ENCODE measurements around the gene ZNF749.
A peak's percentile ranks its signal among the peaks of the same experiment; 100 is the strongest.

Gene ZNF749

GRCh38 chr19:57435062-57435978 is at the start of gene ZNF749:
Gene ZNF749, plus strand, starts transcription at chr19:57435325. Its CDS starts 254 bp downstream, at chr19:57435579.
- peak; percentile 97 for DNase-seq (ENCODE audit: insufficient read length, low spot score)
- FAIRE-seq = peak; percentile 98

DNA sequence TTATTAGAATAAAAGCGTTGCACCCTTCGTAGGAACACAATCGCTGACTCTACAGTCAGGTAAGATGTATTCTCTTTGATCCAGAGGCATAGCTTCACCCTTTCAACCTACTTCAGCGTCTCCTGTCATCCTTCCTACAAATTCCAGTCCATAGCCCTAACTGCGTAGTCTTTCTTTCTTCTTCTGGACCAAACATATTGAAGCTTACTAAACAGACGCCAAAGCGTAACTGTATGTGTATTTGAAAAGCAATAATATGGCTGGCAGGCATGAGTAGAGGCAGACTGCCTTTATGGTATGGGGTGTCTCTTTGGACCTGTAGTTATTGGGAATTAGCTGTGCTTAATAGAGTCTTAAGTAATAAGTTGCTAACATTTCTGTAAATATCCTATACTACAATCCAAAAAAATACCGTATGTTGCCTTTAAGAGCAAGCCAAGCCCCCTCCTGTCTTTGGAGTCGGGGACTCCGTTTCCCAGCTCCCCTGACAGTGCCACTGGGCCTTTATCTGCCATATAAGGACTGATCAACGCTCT is 45.9 kb upstream of the ZNF749 start:
- FAIRE-seq = no peak
- no peak for DNase-seq (ENCODE audit: insufficient read length, low spot score)

DNA sequence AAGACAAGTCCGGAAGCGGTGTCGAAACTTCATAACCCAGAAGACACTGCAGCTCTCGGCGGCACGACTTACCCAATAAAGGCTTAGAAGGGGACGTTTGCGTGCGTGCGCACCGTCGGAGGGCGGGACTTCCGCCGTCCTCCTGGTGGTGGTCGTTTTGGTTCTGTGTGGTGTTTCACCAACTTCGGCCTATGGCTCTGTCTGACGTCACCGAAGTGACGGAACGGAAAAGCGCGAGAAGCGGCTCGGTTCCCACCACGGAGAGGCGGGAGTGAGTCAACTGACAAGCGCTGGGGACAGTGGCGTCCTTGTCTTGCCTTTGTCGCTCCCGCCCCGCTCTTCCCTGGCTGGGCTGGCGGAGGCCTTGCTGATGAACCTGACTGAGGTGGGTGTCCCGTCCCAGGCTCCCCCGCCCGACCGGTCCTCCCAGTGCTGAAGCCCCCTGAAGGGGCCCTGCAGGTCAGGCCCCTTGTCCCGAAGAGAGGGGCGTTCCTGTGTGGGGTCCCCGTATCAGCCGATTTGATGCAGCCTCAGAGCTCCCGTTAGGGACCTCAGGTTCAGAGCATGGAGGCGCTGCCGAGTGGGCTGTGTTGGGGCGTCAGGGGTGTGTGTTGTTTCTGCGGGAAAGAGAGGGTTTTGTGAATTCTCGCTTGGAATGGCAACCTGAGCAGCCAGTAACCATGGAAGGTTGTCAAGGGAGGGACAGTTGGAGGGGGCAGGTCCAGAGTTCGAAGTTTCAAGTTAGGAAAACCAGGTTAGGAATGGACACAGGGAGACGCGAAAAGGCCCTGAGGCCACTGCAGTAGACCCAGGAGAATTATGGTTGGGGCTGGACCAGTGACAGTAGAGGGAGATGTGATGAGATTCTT is 45.2 kb upstream of the ZNF749 start, which contains the start of gene ZNF548:
Gene ZNF548 (plus strand): TSS at position 125 of the 869 bp plus-strand sequence. CDS start 246 bp downstream, at position 371.
- DNase-seq (ENCODE audit: insufficient read length, low spot score) (peak; percentile 96), FAIRE-seq (peak; percentile 97)

DNA sequence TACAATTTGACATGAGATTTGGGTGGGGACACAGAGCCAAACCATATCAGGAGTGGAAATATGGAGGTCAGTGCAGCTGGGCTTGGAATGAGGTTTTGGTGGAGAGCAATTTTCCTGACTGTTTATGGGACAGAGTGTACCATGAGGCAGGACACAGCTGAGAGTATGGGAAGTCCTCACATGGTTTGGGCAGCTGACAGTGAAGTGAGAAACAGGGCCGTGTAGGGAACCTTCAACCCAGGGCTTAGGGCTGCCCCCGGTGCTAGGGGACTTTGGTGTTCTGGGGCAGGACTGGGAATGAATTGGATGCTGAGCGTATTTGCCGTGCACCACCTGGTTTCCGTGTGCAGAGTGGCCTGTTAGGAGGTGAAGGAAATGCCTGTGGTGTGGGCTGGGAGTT is 39.4 kb upstream of the ZNF749 start:
- FAIRE-seq (no peak), DNase-seq (ENCODE audit: insufficient read length, low spot score) (no peak)

- DNase-seq (ENCODE audit: insufficient read length, low spot score) (no peak), FAIRE-seq (no peak)
These were observed 36.3 kb upstream of the ZNF749 start for GRCh38 chr19:57398868-57399267.

GRCh38 chr19:57403737-57404563 is 31.2 kb upstream of the ZNF749 start:
- peak; percentile 40 for FAIRE-seq
- no peak for DNase-seq (ENCODE audit: insufficient read length, low spot score)

GRCh38 chr19:57406516-57407123 is 28.5 kb upstream of the ZNF749 start:
- DNase-seq (ENCODE audit: insufficient read length, low spot score) = peak; percentile 51
- FAIRE-seq = peak; percentile 58

- FAIRE-seq = peak; percentile 92
These were observed 24.1 kb upstream of the ZNF749 start, which contains the start of gene ZNF17 for GRCh38 chr19:57410877-57411671. Gene ZNF17, plus strand, starts transcription at chr19:57411161. Its CDS starts 2,455 bp downstream, at chr19:57413616.

GRCh38 chr19:57419439-57419838 is 15.7 kb upstream of the ZNF749 start:
- no peak for DNase-seq (ENCODE audit: insufficient read length, low spot score)
- FAIRE-seq = peak; percentile 20

More at GRCh38 chr19:57410877-57411671, 24.1 kb upstream of the ZNF749 start, which contains the start of gene ZNF17:
- DNase-seq (ENCODE audit: insufficient read length, low spot score) = peak; percentile 97

DNA sequence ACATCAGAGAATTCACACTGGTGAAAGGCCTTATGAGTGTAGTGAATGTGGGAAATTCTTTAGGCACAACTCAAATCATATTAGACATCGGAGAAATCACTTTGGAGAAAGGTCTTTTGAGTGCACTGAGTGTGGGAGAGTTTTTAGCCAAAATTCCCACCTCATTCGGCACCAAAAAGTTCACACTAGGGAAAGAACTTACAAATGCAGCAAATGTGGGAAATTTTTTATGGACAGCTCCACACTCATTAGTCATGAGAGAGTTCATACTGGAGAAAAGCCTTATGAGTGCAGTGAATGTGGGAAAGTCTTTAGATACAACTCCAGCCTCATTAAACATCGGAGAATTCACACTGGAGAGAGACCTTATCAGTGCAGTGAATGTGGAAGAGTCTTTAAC is 14.1 kb upstream of the ZNF749 start:
- DNase-seq (ENCODE audit: insufficient read length, low spot score) (no peak), FAIRE-seq (no peak)

GRCh38 chr19:57434386-57435061 is 601 bp upstream of the ZNF749 start:
- FAIRE-seq = no peak

DNA sequence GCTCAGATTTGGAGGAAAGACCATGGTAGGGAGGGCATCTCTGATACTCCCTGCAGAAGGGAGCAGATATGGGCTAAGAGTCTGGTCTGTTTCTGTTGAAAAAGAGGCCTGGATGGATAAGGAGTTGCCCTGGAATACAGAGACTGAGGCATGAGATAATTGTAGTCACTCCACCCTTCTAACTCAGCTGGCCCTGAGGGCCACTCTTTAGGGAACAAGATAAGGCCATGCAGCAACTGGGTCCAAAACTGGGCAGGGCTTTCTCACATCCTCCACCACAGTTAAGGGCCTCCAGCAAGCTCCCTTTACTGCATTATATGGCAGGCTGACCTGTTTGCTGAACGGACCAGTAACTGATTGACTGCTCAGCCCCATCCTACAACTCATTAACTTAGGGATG is 1.3 kb downstream of the ZNF749 start:
- DNase-seq (ENCODE audit: insufficient read length, low spot score) = no peak
- FAIRE-seq = no peak

More at GRCh38 chr19:57434386-57435061, 601 bp upstream of the ZNF749 start:
- peak; percentile 20 for DNase-seq (ENCODE audit: insufficient read length, low spot score)

- DNase-seq (ENCODE audit: insufficient read length, low spot score) (no peak), FAIRE-seq (peak; percentile 62)
These were observed 2.8 kb downstream of the ZNF749 start for GRCh38 chr19:57437931-57438330.

DNA sequence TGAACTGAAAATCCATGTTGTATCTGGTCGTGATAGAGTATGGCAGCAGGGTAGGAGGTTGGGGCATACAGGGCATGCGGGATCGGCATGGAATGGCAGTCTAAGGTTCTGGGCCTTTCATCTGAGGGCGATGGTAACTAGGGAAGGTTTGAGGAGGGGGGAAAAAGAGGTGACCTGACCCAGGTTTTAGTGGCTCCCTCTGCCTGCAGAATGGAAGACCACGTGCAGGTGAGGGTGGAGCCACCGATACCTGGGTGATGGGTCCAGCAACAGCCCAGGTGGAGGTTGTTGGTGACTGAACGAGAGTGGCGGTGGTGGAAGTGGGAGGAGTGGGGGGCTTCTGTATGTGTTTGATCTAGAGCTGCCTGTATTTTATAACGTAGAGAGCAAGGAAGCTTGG is 3.8 kb downstream of the ZNF749 start:
- FAIRE-seq = no peak
- no peak for DNase-seq (ENCODE audit: insufficient read length, low spot score)

DNA sequence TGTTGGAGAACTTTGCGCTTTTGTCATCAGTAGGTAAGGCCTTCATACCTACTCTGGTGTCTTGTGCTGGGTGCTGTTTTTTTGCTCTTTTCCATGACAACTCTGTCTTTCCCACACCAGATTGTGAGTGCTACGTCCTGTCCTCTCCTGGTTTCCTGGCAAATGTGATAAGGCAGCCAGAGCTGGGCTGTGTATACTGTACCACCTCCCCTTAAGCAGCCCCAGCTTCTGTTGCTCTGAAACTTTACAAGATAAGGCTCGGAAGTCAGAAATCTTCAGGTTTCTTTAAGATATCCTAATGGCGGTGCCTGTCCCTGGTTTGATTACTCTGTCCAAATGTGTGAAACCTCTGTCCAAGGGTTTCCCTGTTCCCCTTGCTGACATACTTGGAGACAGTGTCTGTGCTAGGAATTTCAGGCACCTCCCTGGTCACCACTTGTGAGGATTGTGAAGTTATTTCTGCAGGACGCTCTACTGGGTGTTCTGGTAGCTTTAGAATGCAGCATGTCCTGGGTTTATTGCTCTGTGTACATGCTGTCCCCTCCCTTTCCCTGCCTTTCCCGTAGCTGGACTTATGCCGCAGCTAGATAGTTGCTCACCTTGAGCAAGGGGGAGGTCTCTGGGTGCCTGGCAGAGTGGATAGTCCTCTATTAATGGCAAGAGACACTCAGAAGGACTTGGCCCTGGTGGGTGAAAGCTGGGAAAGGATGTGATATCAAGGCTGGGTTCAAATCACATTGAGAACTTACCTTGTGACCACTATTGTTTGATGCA is 7.0 kb downstream of the ZNF749 start:
- no peak for DNase-seq (ENCODE audit: insufficient read length, low spot score)
- FAIRE-seq = no peak

- DNase-seq (ENCODE audit: insufficient read length, low spot score) = no peak
- FAIRE-seq = no peak
These were observed 8.1 kb downstream of the ZNF749 start for GRCh38 chr19:57443121-57443696.

DNA sequence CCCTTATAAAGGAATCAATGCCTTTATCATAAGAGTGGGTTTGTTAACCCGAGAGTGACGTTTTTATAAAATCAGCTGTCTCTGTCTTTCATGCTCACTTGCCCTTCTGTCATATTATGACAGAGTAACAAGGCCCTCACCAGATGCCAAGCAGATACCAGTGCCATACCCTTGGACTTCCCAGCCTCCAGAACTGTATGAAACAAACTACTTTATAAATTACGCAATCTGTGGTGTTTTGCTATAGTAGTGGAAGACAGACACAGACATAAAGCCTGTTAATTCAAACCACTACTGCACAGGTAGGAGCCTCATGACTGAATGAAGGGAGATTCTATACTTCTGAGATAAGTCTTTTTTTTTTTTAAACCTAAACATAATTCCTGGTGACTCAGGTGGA is 17.2 kb downstream of the ZNF749 start:
- no peak for FAIRE-seq
- no peak for DNase-seq (ENCODE audit: insufficient read length, low spot score)

Data from HTR-8/SVneo (cell line).